Measurements from ENCODE around the gene GPR42.
"Not testable (repeated sequence)": the region's sequence is repeated elsewhere in the genome, so short reads cannot be mapped to it uniquely, and the experiment has no call there.

GPR42 gene

DNA sequence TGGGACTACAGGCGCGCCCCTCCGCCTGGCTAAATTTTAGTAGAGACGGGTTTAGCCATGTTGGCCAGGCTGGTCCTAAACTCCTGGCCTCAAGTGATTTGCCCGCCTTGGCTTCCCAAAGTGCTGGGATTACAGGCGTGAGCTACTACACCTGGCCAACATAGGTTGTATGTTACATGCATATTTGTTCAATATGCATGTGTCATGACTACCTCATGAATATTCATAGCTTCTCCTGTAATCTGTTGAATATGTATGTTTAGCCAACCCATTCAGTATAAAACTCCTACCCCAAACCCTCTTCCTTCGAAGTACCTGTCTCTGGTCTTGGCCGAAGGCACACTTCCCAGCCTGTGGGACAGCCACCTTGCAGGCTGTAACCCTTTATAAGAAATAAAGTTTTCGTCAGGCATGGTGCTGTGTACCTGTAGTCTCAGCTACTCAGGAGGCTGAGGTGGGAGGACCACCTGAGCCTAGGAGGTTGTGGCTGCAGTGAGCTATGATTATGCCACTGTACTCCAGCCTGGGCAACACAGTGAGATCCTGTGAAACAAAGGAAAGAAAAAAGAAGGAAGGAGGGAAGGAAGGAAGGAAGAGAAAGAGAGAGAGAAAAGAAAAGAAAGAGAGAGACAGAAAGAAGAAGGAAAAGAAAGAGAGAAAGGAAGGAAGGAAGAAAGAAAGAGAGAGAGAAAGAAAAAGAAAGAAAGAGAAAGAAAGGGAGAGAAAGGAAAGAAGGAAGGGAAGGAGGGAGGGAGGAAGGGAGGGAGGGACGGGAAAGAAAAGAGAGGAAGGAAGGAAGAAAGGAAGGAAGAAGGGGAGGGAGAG is 29.3 kb downstream of the GPR42 start:
- no peak for DNase-seq (ENCODE audit: low read depth)
- TF ChIP-seq, protein P1, sequence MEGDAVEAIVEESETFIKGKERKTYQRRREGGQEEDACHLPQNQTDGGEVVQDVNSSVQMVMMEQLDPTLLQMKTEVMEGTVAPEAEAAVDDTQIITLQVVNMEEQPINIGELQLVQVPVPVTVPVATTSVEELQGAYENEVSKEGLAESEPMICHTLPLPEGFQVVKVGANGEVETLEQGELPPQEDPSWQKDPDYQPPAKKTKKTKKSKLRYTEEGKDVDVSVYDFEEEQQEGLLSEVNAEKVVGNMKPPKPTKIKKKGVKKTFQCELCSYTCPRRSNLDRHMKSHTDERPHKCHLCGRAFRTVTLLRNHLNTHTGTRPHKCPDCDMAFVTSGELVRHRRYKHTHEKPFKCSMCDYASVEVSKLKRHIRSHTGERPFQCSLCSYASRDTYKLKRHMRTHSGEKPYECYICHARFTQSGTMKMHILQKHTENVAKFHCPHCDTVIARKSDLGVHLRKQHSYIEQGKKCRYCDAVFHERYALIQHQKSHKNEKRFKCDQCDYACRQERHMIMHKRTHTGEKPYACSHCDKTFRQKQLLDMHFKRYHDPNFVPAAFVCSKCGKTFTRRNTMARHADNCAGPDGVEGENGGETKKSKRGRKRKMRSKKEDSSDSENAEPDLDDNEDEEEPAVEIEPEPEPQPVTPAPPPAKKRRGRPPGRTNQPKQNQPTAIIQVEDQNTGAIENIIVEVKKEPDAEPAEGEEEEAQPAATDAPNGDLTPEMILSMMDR (IDR thresholded peaks at IDR 0.05; ENCODE audit: low read depth, low read length, missing control alignments): no peak
- in situ Hi-C loops (cut with HindIII; ENCODE audit: low sequenced_read_pairs): no loop called here
- no peak overlapping the region for H3K4me3 ChIP-seq (ENCODE audit: low read depth, low read length)

DNA sequence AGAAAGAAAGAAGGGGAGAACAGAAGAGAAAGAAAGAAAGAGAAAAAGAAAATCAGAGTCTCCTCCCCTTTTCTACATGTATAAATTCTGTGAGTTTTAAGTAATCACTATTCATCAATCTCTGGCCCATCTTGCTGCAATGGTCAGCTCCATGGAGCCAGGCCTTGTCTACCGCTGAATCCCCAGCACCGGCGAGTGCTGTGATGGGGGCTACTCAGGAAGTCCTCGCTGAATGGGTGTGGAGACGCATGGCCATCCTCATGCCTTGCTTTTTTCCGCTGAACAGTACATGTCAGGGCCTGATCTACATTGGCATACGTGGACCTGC is 29.9 kb downstream of the GPR42 start:
- TF ChIP-seq, protein P1 (IDR thresholded peaks at IDR 0.05; ENCODE audit: low read depth, low read length, missing control alignments): no peak
- in situ Hi-C loops (cut with HindIII; ENCODE audit: low sequenced_read_pairs): no loop called here
- no peak for DNase-seq (ENCODE audit: low read depth)

GRCh38 chr19:35401416-35401815 is 30.5 kb downstream of the GPR42 start:
- in situ Hi-C loops (cut with HindIII; ENCODE audit: low sequenced_read_pairs); H3K4me3 ChIP-seq (ENCODE audit: low read depth, low read length); DNase-seq (ENCODE audit: low read depth): not testable (repeated sequence)

More for the DNA sequence above, 29.9 kb downstream of the GPR42 start:
- no peak overlapping the region for H3K4me3 ChIP-seq (ENCODE audit: low read depth, low read length)

- TF ChIP-seq, protein P1 (IDR thresholded peaks at IDR 0.05; ENCODE audit: low read depth, low read length, missing control alignments): no peak
- H3K4me3 ChIP-seq (ENCODE audit: low read depth, low read length): no peak overlapping the region
- in situ Hi-C loops (cut with HindIII; ENCODE audit: low sequenced_read_pairs): no loop called here
- no peak for DNase-seq (ENCODE audit: low read depth)
Measured at GRCh38 chr19:35403116-35403760, 32.4 kb downstream of the GPR42 start.

GRCh38 chr19:35404879-35405622 is 34.2 kb downstream of the GPR42 start:
- TF ChIP-seq, protein P1 (IDR thresholded peaks at IDR 0.05; ENCODE audit: low read depth, low read length, missing control alignments): no peak
- H3K4me3 ChIP-seq (ENCODE audit: low read depth, low read length): no peak overlapping the region
- in situ Hi-C loops (cut with HindIII; ENCODE audit: low sequenced_read_pairs): no loop called here
- DNase-seq (ENCODE audit: low read depth): no peak

DNA sequence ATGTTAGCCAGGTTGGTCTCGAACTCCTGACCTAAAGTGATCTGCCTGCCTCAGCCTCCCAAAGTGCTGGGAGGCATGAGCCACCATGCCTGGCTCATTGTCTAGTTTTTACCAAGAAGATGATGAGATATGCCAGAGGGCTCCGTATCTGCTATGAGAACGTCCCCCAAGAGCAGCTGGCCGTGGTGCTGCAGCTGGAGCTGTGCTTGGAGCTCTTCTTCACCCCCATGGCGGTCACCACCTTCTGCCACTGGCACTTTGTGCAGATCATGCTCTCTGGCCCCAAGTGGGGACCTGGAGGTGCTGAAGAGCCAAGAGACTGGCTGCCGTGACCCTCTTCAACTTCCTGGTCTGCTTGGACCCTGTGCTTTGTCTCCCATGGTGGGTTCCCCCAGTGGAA is 36.8 kb downstream of the GPR42 start:
- TF ChIP-seq, protein P1 (IDR thresholded peaks at IDR 0.05; ENCODE audit: low read depth, low read length, missing control alignments): no peak
- no peak for DNase-seq (ENCODE audit: low read depth)
- no peak overlapping the region for H3K4me3 ChIP-seq (ENCODE audit: low read depth, low read length)
- in situ Hi-C loops (cut with HindIII; ENCODE audit: low sequenced_read_pairs): no loop called here

Data from astrocyte of the cerebellum (primary cell).